ENCODE data around the gene MPPED2. TPM values are rescaled to one million over a fixed set of nuclear protein-coding genes. Genes with fewer than 3 reads are reported as not detected.

Gene MPPED2
- total RNA-seq, 2 donors from 2014 or later: 1.6 to 3.1 TPM

DNA sequence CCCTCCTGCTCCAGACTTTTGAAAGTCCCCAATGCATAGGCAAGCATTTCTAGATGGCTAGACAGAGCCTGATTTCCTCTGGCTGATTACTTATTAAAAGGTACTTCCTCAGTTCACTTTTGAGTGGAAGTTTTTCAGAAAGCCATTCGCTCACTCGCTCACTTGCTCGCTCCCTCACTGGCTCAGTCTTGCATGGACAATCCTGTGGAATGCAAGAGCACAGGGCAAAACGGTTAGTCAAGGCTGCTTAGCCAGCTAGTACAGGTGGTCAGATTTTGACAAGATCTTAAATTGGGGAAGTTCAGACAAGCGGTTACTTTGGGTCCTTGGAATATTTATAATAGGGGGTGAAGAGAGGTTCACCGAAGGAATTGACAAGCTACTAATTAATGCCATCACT is 162.3 kb downstream of the MPPED2 start:
- no peak for DNase-seq
- Histone ChIP-seq H3K27me3 (no peaks in the 10 kb centered on the region), H3K27ac (peak overlapping the region in 3 of 4 donors; percentile 42 to 74 (median 69)), H3K9me3 (no peaks in the 10 kb centered on the region), H3K4me3 (no peak overlapping the region), H3K36me3 (replicated peaks in 1 of 2; ENCODE audit: insufficient read depth in 1 of 2, low read depth in 2 of 2) (no peaks in the 10 kb centered on the region), H3K4me1 (peaks cover 31% of the 10 kb centered on the region)
- 53 to 55% methylated on average over 6 of the region's 6 CpGs for WGBS, 2 donors
- ATAC-seq: peak; percentile 36
- no peak for TF ChIP-seq POLR2A (IDR thresholded peaks at IDR 0.05)
- TF ChIP-seq, protein P1, sequence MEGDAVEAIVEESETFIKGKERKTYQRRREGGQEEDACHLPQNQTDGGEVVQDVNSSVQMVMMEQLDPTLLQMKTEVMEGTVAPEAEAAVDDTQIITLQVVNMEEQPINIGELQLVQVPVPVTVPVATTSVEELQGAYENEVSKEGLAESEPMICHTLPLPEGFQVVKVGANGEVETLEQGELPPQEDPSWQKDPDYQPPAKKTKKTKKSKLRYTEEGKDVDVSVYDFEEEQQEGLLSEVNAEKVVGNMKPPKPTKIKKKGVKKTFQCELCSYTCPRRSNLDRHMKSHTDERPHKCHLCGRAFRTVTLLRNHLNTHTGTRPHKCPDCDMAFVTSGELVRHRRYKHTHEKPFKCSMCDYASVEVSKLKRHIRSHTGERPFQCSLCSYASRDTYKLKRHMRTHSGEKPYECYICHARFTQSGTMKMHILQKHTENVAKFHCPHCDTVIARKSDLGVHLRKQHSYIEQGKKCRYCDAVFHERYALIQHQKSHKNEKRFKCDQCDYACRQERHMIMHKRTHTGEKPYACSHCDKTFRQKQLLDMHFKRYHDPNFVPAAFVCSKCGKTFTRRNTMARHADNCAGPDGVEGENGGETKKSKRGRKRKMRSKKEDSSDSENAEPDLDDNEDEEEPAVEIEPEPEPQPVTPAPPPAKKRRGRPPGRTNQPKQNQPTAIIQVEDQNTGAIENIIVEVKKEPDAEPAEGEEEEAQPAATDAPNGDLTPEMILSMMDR (IDR thresholded peaks at IDR 0.05): no peak
- intact Hi-C loops (cut with DNase I): no loop called here

DNA sequence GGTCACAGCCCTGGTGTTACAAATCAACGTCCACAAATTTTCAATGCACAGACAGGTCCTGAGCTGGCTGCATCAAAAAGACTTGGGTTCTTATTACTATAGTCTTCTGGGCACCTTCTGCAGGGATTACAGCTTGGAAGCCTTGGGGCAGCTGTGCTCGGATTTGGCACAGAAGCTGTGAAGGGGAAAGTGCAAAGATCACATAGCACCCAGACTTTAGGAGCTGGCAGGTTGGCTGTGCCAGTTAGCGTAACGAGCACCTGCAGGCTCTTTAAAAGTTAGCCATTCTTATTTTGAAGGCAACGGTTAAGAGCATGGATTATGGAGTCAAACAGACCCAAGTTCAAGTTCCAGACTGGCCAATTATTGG is 162.9 kb downstream of the MPPED2 start:
- ATAC-seq (no peak), DNase-seq (peak in 1 of 4 donors; percentile 9)
- WGBS, 2 donors: 2 to 14% methylated on average over 5 of the region's 5 CpGs
- peak overlapping the region in 3 of 4 donors; percentile 67 to 74 (median 69) for H3K27ac ChIP-seq
- H3K27me3 ChIP-seq: no peaks in the 10 kb centered on the region
- H3K9me3 ChIP-seq: no peaks in the 10 kb centered on the region
- intact Hi-C loops (cut with DNase I): no loop called here
- H3K36me3 ChIP-seq (replicated peaks in 1 of 2; ENCODE audit: insufficient read depth in 1 of 2, low read depth in 2 of 2): no peaks in the 10 kb centered on the region
- TF ChIP-seq, protein P1 (IDR thresholded peaks at IDR 0.05): no peak
- TF ChIP-seq POLR2A (IDR thresholded peaks at IDR 0.05): no peak
- peaks cover 31% of the 10 kb centered on the region for H3K4me1 ChIP-seq
- H3K4me3 ChIP-seq: no peak overlapping the region

DNA sequence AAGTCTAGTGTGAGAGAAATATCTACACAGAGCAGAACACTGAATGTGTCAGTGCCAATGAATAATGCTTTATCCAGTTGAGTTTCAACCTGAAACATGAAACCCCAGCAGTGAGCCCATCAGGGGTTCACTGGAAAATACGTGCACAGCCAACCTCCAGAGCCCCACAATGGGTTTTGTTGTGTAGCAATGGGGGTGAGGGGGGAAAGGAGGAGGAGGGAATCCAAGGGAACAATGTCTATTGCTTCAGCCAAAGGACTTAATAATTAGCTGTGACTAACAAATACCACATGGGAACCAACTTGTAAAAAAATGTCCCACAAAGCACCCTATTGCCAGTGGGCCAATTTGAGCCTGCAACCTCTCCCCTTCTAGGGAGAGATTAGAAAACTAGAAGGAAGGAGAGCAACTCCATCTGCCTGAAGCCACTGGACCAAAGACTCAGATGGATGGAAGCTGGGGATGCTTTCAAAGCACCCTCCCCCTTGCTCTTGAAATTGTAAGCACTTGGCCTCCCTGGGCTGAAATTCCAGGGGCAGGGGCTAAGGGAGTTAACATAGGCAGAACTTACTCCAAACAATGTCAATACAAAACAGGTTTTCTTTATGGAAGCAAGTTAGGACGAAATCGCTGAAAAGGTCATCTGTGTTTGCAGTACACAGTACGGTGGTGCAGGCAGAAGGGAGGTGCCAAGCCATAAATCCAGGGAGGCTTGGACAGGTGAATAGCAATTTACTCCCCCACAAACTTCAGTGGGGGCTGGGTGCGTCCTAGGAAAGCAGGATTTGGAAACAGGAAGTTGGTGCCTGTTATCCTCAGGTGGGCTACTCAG is 163.5 kb downstream of the MPPED2 start:
- 21 to 25% methylated on average over 5 of the region's 5 CpGs for WGBS, 2 donors
- H3K4me3 ChIP-seq: no peak overlapping the region
- H3K27ac ChIP-seq: peak overlapping the region in 3 of 4 donors; percentile 67 to 74 (median 69)
- H3K27me3 ChIP-seq: no peaks in the 10 kb centered on the region
- no peak for TF ChIP-seq POLR2A (IDR thresholded peaks at IDR 0.05)
- TF ChIP-seq, protein P1 (IDR thresholded peaks at IDR 0.05): no peak
- peaks cover 31% of the 10 kb centered on the region for H3K4me1 ChIP-seq
- DNase-seq (peak; percentile 13 to 63 (median 34)), ATAC-seq (peak; percentile 79)
- intact Hi-C loops (cut with DNase I): no loop called here
- no peaks in the 10 kb centered on the region for H3K9me3 ChIP-seq
- H3K36me3 ChIP-seq (replicated peaks in 1 of 2; ENCODE audit: insufficient read depth in 1 of 2, low read depth in 2 of 2): no peaks in the 10 kb centered on the region

DNA sequence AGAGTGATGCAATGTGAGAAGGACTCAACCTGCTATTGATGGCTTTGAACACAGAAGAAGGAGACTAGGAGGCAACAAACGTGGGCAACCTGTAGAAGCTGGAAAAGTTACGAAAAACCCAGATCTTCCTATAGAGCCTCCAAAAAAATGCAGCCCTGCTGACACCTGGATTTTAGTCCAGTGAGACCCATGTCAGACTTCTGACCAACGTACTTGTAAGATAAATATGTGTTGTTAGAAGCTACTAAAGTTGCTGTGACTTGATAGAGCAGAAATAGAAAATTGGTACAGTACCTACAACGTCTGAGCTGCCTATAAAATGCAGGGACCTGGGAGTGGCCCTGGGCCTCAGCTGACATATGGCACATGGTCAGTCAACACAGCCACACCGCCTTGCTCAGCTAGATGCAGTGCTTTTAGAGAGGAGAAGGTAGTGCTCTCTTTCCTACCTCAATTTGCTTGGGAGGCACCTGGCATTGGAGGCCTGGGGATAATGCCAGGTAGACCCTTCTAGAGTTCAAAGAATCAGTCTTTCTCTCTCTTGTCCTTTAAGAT is 165.8 kb downstream of the MPPED2 start:
- peak overlapping the region in 1 of 4 donors; percentile 4 for H3K27ac ChIP-seq
- intact Hi-C loops (cut with DNase I): no loop called here
- peaks cover 31% of the 10 kb centered on the region for H3K4me1 ChIP-seq
- H3K36me3 ChIP-seq (replicated peaks in 1 of 2; ENCODE audit: insufficient read depth in 1 of 2, low read depth in 2 of 2): no peaks in the 10 kb centered on the region
- no peak for TF ChIP-seq POLR2A (IDR thresholded peaks at IDR 0.05)
- TF ChIP-seq, protein P1 (IDR thresholded peaks at IDR 0.05): no peak
- DNase-seq: no peak
- no peak for ATAC-seq
- WGBS, 2 donors: 55 to 62% methylated on average over 5 of the region's 5 CpGs
- H3K4me3 ChIP-seq: no peak overlapping the region
- no peaks in the 10 kb centered on the region for H3K9me3 ChIP-seq
- H3K27me3 ChIP-seq: no peaks in the 10 kb centered on the region
